Fibroblast of mammary gland (primary cell): ENCODE measurements around the gene CCDC178.
A peak's percentile ranks its signal among the peaks of the same experiment; 100 is the strongest.

Experiments used
- DNase-seq: peaks from one replicate; pipeline ENCODE4 v3.0.0-alpha.2; 2010; ENCODE audit warnings: low read depth
- H3K4me3 ChIP-seq: 2 replicates; pipeline ENCODE4 v1.5.1; 2011; ENCODE audit warnings: low read depth, mild to moderate bottlenecking, low read length, moderate library complexity; ENCODE audit not compliant: control insufficient read depth
- CTCF ChIP-seq: conservative IDR thresholded peaks from 2 replicates; pipeline ENCODE4 v1.5.1; 2011; ENCODE audit warnings: low read depth, low read length, inconsistent platforms; ENCODE audit not compliant: control insufficient read depth, insufficient read depth

Gene CCDC178

GRCh38 chr18:32922951-32923430, 517.5 kb downstream of the CCDC178 start:
- H3K4me3 ChIP-seq = no peak overlapping the region
- no peak for DNase-seq
- TF ChIP-seq CTCF = no peak

DNA sequence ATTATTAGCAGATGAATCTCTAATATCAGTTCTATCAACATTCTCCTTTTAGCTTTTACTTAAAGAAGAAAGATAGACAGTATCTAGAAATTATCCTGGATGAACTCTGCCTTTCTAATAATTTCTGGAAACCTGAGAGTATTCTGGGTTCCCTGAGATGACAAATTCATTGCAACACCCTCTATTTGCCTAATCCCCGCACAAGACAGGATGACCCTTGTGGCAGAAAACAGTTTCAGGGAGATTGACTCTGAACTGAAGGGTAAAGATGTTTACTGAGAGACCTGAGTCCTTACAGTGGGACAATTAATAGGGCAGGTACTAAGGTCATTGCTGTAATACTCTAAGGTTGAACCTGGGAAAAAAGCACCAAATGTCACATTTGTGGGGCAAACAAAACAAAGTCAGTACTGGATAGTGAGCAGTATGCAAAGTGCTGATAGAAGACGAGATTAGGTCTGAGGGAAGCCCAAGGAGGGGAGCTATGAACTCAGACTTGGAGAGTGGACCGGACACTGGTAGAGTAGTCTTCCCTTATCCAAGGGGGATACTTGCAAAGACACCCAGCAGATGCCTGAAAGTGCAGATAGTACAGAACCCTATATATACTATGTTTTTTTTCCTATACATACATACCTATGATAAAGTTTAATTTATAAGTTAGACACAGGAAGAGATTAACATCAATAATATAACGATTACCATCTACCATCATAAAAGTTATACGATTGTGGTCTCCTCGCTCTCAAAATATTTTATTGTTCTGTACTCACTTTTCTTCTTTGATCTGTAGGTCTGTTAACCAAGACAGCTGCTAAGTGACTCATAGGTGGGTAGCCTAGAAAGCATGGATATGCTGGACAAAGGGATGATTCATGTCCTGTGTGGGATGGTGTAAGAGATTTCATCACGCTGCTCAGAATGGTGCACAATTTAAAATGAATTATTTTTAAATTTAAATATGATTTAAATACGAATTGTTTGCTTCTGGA, 519.4 kb downstream of the CCDC178 start:
- TF ChIP-seq CTCF = no peak
- no peak overlapping the region for H3K4me3 ChIP-seq
- DNase-seq = peak; percentile 97

DNA sequence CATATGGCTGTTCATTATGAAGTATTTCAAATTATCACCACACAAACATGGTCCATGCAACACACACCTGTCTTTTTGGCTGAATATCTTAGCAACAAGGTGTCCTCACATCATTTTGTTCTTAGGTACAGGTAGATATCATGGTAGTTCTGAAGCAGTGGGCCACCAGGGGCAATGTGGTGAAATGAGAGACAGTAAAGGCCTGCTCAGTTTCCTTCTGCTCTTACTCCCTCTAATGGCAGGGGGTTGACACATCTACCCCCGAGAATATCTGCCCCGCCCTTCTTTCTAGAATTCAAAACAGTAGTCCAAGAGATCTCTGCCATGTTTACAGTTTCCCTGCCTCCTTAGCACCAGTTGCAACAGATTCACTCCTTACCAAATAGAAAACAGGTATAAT, 520.7 kb downstream of the CCDC178 start:
- peak; percentile 56 for DNase-seq
- peak; percentile 62 for TF ChIP-seq CTCF

DNA sequence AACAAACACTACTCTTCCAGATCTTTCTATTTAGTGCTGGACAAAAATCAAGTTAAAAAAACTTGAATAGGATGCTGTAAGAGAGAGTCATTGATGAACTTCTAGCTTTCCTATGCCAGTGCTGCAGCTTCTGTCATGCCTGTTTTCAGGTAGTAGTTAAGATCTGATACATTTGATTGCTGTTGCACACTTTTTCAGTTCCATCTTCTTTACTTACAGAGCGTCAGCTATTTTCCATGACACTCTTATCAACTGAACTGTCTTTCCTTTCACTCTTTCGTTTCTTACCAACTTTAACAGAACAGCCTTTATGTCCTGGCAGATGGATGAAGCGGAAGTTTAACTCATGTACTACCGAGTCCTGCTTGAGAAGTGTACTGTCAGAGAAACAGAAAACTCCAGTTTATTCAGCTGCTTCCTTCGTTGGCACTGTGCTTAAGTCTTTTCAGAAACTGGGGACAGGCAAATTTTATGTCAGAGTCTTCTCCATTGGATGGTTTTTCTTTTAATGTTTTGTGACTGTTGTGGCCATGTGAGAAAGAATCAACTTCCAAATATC, 521.8 kb downstream of the CCDC178 start:
- no peak for DNase-seq
- no peak for TF ChIP-seq CTCF
- no peak overlapping the region for H3K4me3 ChIP-seq

More for the DNA sequence above, 520.7 kb downstream of the CCDC178 start:
- no peak overlapping the region for H3K4me3 ChIP-seq

- peak; percentile 77 for DNase-seq
- TF ChIP-seq CTCF = no peak
- no peak overlapping the region for H3K4me3 ChIP-seq
Measured at GRCh38 chr18:32915516-32915915, 525.0 kb downstream of the CCDC178 start.

DNA sequence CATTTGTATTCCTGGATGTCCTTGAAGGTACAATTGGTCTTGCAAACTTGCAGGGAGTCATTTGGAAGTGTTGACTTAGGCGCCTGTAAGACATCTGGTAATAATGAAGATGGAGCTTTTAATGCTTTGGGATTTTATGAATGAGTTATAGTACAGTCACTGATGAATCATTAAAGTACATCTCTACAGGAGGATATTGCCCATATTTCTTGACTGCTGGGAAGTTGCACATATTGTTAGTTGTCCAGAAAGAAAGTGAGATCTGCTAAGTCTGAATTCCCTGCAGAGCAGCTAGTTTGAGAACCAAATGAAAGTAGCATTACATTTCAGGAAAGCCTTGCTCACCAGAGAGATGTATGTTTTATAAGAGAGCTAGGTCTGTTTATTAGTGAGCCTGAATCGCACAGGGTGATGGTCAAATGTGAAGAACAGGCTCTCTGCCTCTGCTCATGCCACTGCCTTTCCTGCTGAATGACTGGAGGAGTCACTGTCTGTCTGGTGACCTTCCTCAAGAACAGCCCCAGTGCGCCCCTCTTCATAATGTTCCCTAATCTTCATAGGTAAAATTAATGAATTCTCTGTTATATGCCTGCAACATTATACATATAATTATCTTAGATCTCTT, 528.7 kb downstream of the CCDC178 start:
- DNase-seq = peak; percentile 90
- no peak overlapping the region for H3K4me3 ChIP-seq
- no peak for TF ChIP-seq CTCF
